ENCODE results near the gene TLE7. TPM values are rescaled to one million over a fixed set of nuclear protein-coding genes. Genes with fewer than 3 reads are reported as not detected.

TLE7 gene
- total RNA-seq, 1 experiment from 2014 or later, result not detected

- no peaks in the 10 kb centered on the region for H3K4me1 Mint-ChIP-seq (ENCODE audit: low read depth, unreplicated experiment)
- H3K27me3 Mint-ChIP-seq (ENCODE audit: unreplicated experiment), result peaks cover 34% of the 10 kb centered on the region
- H3K27ac Mint-ChIP-seq (ENCODE audit: unreplicated experiment), result no peak overlapping the region
- BruUV-seq (replicated peaks), result no TSS peak
- H3K36me3 Mint-ChIP-seq (ENCODE audit: insufficient read depth, unreplicated experiment), result peaks cover 7% of the 10 kb centered on the region
- H3K4me3 Mint-ChIP-seq (ENCODE audit: low read depth, unreplicated experiment), result no peak overlapping the region
- TF ChIP-seq CTCF (IDR thresholded peaks at IDR 0.05; ENCODE audit: unreplicated experiment), result peak; percentile 38
- no peak for DNase-seq
- intact Hi-C loops (cut with micrococcal nuclease; ENCODE audit: unreplicated experiment), result no loop called here
- CTCF ChIA-PET, result no interaction called here
- H3K9me3 Mint-ChIP-seq (ENCODE audit: low read depth, unreplicated experiment), result peaks cover 8% of the 10 kb centered on the region
These were observed 355 bp downstream of the TLE7 start for GRCh38 chr16:71441348-71442050.

- CTCF ChIA-PET, result no interaction called here
- no peak for DNase-seq
- Mint-ChIP-seq H3K27ac (ENCODE audit: unreplicated experiment) (no peak overlapping the region), H3K4me3 (ENCODE audit: low read depth, unreplicated experiment) (no peak overlapping the region), H3K4me1 (ENCODE audit: low read depth, unreplicated experiment) (no peaks in the 10 kb centered on the region), H3K36me3 (ENCODE audit: insufficient read depth, unreplicated experiment) (peaks cover 7% of the 10 kb centered on the region), H3K27me3 (ENCODE audit: unreplicated experiment) (peaks cover 38% of the 10 kb centered on the region), H3K9me3 (ENCODE audit: low read depth, unreplicated experiment) (peaks cover 6% of the 10 kb centered on the region)
- intact Hi-C loops (cut with micrococcal nuclease; ENCODE audit: unreplicated experiment), result no loop called here
- BruUV-seq (replicated peaks), result no TSS peak
- no peak for TF ChIP-seq CTCF (IDR thresholded peaks at IDR 0.05; ENCODE audit: unreplicated experiment)
These were observed 1.0 kb downstream of the TLE7 start for GRCh38 chr16:71440669-71441347.

- intact Hi-C loops (cut with micrococcal nuclease; ENCODE audit: unreplicated experiment), result no loop called here
- no peak for DNase-seq
- Mint-ChIP-seq H3K36me3 (ENCODE audit: insufficient read depth, unreplicated experiment) (peaks cover 7% of the 10 kb centered on the region), H3K9me3 (ENCODE audit: low read depth, unreplicated experiment) (peaks cover 5% of the 10 kb centered on the region), H3K27ac (ENCODE audit: unreplicated experiment) (no peak overlapping the region), H3K4me1 (ENCODE audit: low read depth, unreplicated experiment) (no peaks in the 10 kb centered on the region), H3K27me3 (ENCODE audit: unreplicated experiment) (peaks cover 38% of the 10 kb centered on the region), H3K4me3 (ENCODE audit: low read depth, unreplicated experiment) (no peak overlapping the region)
- no peak for TF ChIP-seq CTCF (IDR thresholded peaks at IDR 0.05; ENCODE audit: unreplicated experiment)
- CTCF ChIA-PET, result interaction anchor here (0.6 to 1.3 kb wide), 4 partner anchors 17 to 113 kb away, joined by 3 to 4 read pairs (median 3); no protein-coding TSS in a partner anchor
- no TSS peak for BruUV-seq (replicated peaks)
These were observed 2.3 kb downstream of the TLE7 start for GRCh38 chr16:71439523-71439922.

- Mint-ChIP-seq H3K27me3 (ENCODE audit: unreplicated experiment) (peaks cover 40% of the 10 kb centered on the region), H3K36me3 (ENCODE audit: insufficient read depth, unreplicated experiment) (no peaks in the 10 kb centered on the region), H3K9me3 (ENCODE audit: low read depth, unreplicated experiment) (no peaks in the 10 kb centered on the region), H3K4me3 (ENCODE audit: low read depth, unreplicated experiment) (no peak overlapping the region), H3K27ac (ENCODE audit: unreplicated experiment) (no peak overlapping the region), H3K4me1 (ENCODE audit: low read depth, unreplicated experiment) (no peaks in the 10 kb centered on the region)
- DNase-seq, result no peak
- no peak for TF ChIP-seq CTCF (IDR thresholded peaks at IDR 0.05; ENCODE audit: unreplicated experiment)
- intact Hi-C loops (cut with micrococcal nuclease; ENCODE audit: unreplicated experiment), result no loop called here
- CTCF ChIA-PET, result interaction anchor here (0.6 kb wide), 1 partner anchor 14 kb away, joined by 4 read pairs; no protein-coding TSS in a partner anchor
- no TSS peak for BruUV-seq (replicated peaks)
These were observed 5.4 kb downstream of the TLE7 start for GRCh38 chr16:71436473-71436872.
